ENCODE measurements around the gene FLAD1. TPM values are rescaled to one million over a fixed set of nuclear protein-coding genes. Genes with fewer than 3 reads are reported as not detected.
A peak's percentile ranks its signal among the peaks of the same experiment; 100 is the strongest.

The FLAD1 gene
- total RNA-seq, 2 experiments from 2014 or later, result 48.2 to 63.7 TPM

DNA sequence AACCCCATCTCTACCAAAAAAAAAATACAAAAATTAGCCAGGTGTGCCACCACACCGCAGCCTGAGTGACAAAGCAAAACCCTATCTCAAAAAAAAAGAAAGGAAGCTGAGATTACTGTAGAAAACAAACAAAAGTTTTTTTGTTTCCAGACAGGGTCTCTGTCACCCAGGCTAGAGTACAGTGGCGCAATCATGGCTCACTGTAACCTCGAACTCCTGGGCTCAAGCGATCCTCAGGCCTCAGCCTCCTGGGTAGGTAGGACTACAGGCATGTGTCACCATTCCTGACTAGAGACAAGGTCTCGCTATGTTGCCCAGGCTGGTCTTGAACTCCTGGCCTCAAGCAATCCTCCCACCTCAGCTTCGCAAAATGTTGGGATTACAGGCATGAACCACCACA lies 18.8 kb upstream of the FLAD1 start:
- no peaks in the 10 kb centered on the region for H3K9me3 Mint-ChIP-seq (ENCODE audit: low read depth)

GRCh38 chr1:154966111-154966510 lies 17.0 kb upstream of the FLAD1 start:
- H3K36me3 Mint-ChIP-seq, result peaks cover 22% of the 10 kb centered on the region
- ATAC-seq (no peak), DNase-seq (no peak)
- CTCF ChIA-PET, result interaction anchor here (0.8 to 2.1 kb wide), 4 partner anchors 11 to 51 kb away, joined by 3 to 6 read pairs (median 4); partner anchors contain the start of gene PBXIP1
- no peak overlapping the region for H3K4me3 Mint-ChIP-seq
- no peaks in the 10 kb centered on the region for H3K27me3 Mint-ChIP-seq
- H3K9me3 Mint-ChIP-seq (ENCODE audit: low read depth), result no peaks in the 10 kb centered on the region
- no peak overlapping the region for H3K27ac Mint-ChIP-seq
- H3K4me1 Mint-ChIP-seq, result peaks cover 47% of the 10 kb centered on the region

More for the DNA sequence above, 18.8 kb upstream of the FLAD1 start:
- Mint-ChIP-seq H3K4me1 (peaks cover 51% of the 10 kb centered on the region), H3K27ac (no peak overlapping the region), H3K4me3 (no peak overlapping the region), H3K36me3 (peaks cover 25% of the 10 kb centered on the region), H3K27me3 (no peaks in the 10 kb centered on the region)
- CTCF ChIA-PET, result interaction anchor here (1.1 to 1.6 kb wide), 7 partner anchors 9 to 59 kb away, joined by 3 to 5 read pairs (median 3); partner anchors contain the start of genes PBXIP1 and PMVK
- no peak for DNase-seq
- ATAC-seq, result no peak

DNA sequence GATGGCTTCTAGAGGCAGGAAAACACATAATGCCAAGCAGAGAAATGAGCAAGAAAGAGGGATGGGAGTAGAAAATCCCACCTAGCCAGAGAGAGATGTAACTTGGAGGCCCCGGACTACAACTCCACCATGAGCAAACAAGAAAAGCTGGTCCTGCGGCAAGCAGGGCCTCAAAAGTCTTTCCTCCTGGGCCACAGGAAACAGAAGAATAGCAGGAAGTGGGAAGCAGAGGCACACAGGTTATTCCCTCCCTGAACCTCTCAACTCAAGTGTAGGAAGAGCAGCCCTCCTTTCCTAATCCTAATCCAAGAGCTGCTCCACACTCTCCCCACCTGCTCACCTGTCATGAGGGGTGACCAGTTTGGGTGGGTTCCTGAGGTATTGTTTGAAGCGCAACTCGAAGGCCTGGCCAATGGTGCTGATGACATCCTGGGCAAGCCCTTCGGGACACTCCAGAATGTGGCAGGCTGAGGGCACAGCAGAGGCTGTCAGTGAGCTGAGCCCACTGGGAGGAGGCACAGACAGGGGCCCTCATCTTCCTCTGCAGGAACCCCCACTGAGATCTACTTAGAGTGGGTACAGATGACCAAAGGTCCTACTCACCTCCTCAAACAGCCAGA lies 15.7 kb upstream of the FLAD1 start:
- no peak overlapping the region for H3K4me3 Mint-ChIP-seq
- no peaks in the 10 kb centered on the region for H3K27me3 Mint-ChIP-seq
- CTCF ChIA-PET, result interaction anchor here (0.6 to 2.1 kb wide), 3 partner anchors 17 to 50 kb away, joined by 3 to 6 read pairs (median 3); no protein-coding TSS in a partner anchor
- H3K4me1 Mint-ChIP-seq, result peaks cover 53% of the 10 kb centered on the region
- peaks cover 20% of the 10 kb centered on the region for H3K36me3 Mint-ChIP-seq
- no peaks in the 10 kb centered on the region for H3K9me3 Mint-ChIP-seq (ENCODE audit: low read depth)
- peak overlapping the region; percentile 41 for H3K27ac Mint-ChIP-seq
- DNase-seq (no peak), ATAC-seq (no peak)

DNA sequence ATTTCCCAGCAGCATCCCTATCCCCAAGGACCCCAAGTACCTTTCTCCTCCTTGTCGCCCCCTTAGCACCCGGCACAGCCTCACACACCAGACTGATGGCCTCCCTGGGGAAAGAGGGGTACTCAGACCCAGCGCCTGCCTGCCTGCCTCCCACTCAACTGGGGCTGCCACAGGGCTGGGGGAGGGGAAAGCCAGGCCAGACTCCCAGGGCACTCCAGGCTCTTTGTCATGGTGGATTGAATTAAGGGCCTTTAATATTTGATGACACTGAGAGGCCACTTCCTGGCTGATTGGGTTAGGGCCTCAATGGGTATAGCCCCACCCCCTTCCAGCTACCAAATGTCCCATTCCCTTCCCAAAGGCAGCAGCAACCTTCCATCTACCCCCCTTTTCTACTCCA lies 14.4 kb upstream of the FLAD1 start:
- peaks cover 13% of the 10 kb centered on the region for H3K36me3 Mint-ChIP-seq

DNA sequence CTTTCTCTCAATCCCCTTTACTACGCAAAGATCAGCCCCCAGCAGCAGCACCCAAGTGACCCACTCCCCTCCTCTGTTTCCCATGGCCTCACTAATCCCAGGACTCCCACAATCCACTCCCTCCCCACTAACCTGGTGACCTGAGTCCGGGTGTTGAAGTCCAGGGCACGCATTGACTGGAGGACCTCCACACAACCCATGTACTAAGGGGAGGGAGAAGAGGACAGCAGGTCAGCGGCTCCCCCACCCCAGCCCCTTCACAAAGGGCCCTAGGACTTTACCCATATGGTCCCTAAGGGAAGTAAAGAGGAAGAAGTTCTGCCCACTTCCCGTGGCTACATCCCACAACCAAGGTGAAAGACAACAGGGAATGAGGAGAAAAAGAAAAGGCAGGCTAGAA lies 13.9 kb upstream of the FLAD1 start:
- Mint-ChIP-seq H3K4me1 (peaks cover 45% of the 10 kb centered on the region), H3K27me3 (no peaks in the 10 kb centered on the region), H3K36me3 (peaks cover 10% of the 10 kb centered on the region), H3K9me3 (ENCODE audit: low read depth) (no peaks in the 10 kb centered on the region), H3K27ac (peak overlapping the region; percentile 24), H3K4me3 (no peak overlapping the region)
- CTCF ChIA-PET, result interaction anchor here (1.3 to 2.6 kb wide), 2 partner anchors 24 to 30 kb away, joined by 3 to 8 read pairs; no protein-coding TSS in a partner anchor
- ATAC-seq (no peak), DNase-seq (no peak)

More for the DNA sequence above, 14.4 kb upstream of the FLAD1 start:
- Mint-ChIP-seq H3K27me3 (no peaks in the 10 kb centered on the region), H3K4me1 (peaks cover 48% of the 10 kb centered on the region), H3K4me3 (no peak overlapping the region), H3K27ac (peak overlapping the region; percentile 24), H3K9me3 (ENCODE audit: low read depth) (no peaks in the 10 kb centered on the region)
- no peak for DNase-seq
- CTCF ChIA-PET, result interaction anchor here (2.6 kb wide), 1 partner anchor 31 kb away, joined by 8 read pairs; no protein-coding TSS in a partner anchor
- no peak for ATAC-seq

GRCh38 chr1:154969860-154970452 lies 13.2 kb upstream of the FLAD1 start:
- Mint-ChIP-seq H3K4me1 (peaks cover 43% of the 10 kb centered on the region), H3K36me3 (peaks cover 10% of the 10 kb centered on the region), H3K27ac (no peak overlapping the region), H3K9me3 (ENCODE audit: low read depth) (no peaks in the 10 kb centered on the region), H3K4me3 (no peak overlapping the region), H3K27me3 (no peaks in the 10 kb centered on the region)
- ATAC-seq (no peak), DNase-seq (no peak)
- CTCF ChIA-PET, result interaction anchor here (1.2 to 4.7 kb wide), 8 partner anchors 9 to 115 kb away, joined by 3 to 17 read pairs (median 6); partner anchors contain the start of genes FLAD1 and PYGO2

GRCh38 chr1:154970631-154971340 lies 12.4 kb upstream of the FLAD1 start, which contains the start of gene SHC1:
TSS of gene SHC1 (minus strand) at chr1:154970747. CDS start at chr1:154970526, 221 bp downstream.
- Mint-ChIP-seq H3K4me3 (no peak within 1 kb of the TSS), H3K9me3 (ENCODE audit: low read depth) (no peaks in the 10 kb centered on the region), H3K27ac (peak within 1 kb of the TSS; percentile 56), H3K4me1 (peaks cover 43% of the 10 kb centered on the region), H3K27me3 (no peaks in the 10 kb centered on the region), H3K36me3 (peaks cover 10% of the 10 kb centered on the region)
- DNase-seq, result peak; percentile 56
- CTCF ChIA-PET, result interaction anchor here (1.2 to 4.7 kb wide), 8 partner anchors 9 to 114 kb away, joined by 3 to 17 read pairs (median 6); partner anchors contain the start of genes FLAD1 and PYGO2
- no peak for ATAC-seq

- no peaks in the 10 kb centered on the region for H3K9me3 Mint-ChIP-seq (ENCODE audit: low read depth)
- CTCF ChIA-PET, result interaction anchor here (1.3 to 4.7 kb wide), 5 partner anchors 10 to 114 kb away, joined by 3 to 28 read pairs (median 13); partner anchors contain the start of genes FLAD1 and PYGO2
- no peak overlapping the region for H3K4me3 Mint-ChIP-seq
- peaks cover 43% of the 10 kb centered on the region for H3K4me1 Mint-ChIP-seq
- ATAC-seq (no peak), DNase-seq (no peak)
- H3K36me3 Mint-ChIP-seq, result peaks cover 11% of the 10 kb centered on the region
- H3K27me3 Mint-ChIP-seq, result no peaks in the 10 kb centered on the region
- H3K27ac Mint-ChIP-seq, result peak overlapping the region; percentile 5
Measured at GRCh38 chr1:154971341-154971998, 11.7 kb upstream of the FLAD1 start.

DNA sequence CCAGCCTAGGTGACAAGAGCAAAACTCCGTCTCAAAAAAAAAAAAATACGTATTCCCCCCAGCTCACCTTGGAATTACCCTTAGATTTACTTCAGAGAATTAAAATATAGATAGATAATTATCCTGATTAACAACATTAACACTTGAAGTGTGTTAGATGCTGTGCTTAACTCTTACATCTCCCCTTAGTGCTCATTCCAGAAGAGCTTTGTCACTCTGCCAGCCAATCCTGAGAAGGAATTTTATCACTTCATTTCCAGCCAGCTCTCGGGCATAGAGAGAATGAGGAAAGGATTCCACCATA lies 11.0 kb upstream of the FLAD1 start:
- ATAC-seq (no peak), DNase-seq (no peak)
- Mint-ChIP-seq H3K4me1 (peaks cover 42% of the 10 kb centered on the region), H3K27ac (peak overlapping the region; percentile 60), H3K36me3 (peaks cover 12% of the 10 kb centered on the region), H3K9me3 (ENCODE audit: low read depth) (no peaks in the 10 kb centered on the region), H3K27me3 (no peaks in the 10 kb centered on the region), H3K4me3 (peak overlapping the region; percentile 35)
- CTCF ChIA-PET, result interaction anchor here (1.7 to 7.0 kb wide), 5 partner anchors 11 to 113 kb away, joined by 5 to 32 read pairs (median 17); partner anchors contain the start of gene PYGO2

GRCh38 chr1:154972517-154973343 lies 10.4 kb upstream of the FLAD1 start:
- CTCF ChIA-PET, result interaction anchor here (1.3 to 7.0 kb wide), 6 partner anchors 11 to 112 kb away, joined by 13 to 32 read pairs (median 19); partner anchors contain the start of genes FLAD1 and PYGO2
- Mint-ChIP-seq H3K27ac (peak overlapping the region; percentile 60), H3K36me3 (peaks cover 13% of the 10 kb centered on the region), H3K4me1 (peaks cover 41% of the 10 kb centered on the region), H3K9me3 (ENCODE audit: low read depth) (no peaks in the 10 kb centered on the region), H3K4me3 (peak overlapping the region; percentile 35), H3K27me3 (no peaks in the 10 kb centered on the region)
- ATAC-seq, result no peak
- DNase-seq, result no peak

GRCh38 chr1:154973344-154974101 lies 9.6 kb upstream of the FLAD1 start:
- peak; percentile 20 for ATAC-seq
- Mint-ChIP-seq H3K27me3 (no peaks in the 10 kb centered on the region), H3K4me1 (peaks cover 41% of the 10 kb centered on the region), H3K27ac (peak overlapping the region; percentile 60), H3K4me3 (no peak overlapping the region), H3K9me3 (ENCODE audit: low read depth) (no peaks in the 10 kb centered on the region), H3K36me3 (peaks cover 12% of the 10 kb centered on the region)
- peak; percentile 98 for DNase-seq
- CTCF ChIA-PET, result interaction anchor here (0.7 to 7.0 kb wide), 13 partner anchors 10 to 312 kb away, joined by 3 to 32 read pairs (median 9); partner anchors contain the start of genes ADAM15, FLAD1, LENEP and PBXIP1

Measured in activated CD8-positive, alpha-beta memory T cell treated with anti-CD3 and anti-CD28 coated beads, Interleukin-2, amount 10 ng/mL, durations not matched to agents 7 days and 5 days (primary cell).